GM06990 (cell line): ENCODE measurements around the gene PHYKPL.
A peak's percentile ranks its signal among the peaks of the same experiment; 100 is the strongest.

Experiments used
- DNase-seq: peaks from one replicate; pipeline ENCODE4 v3.0.0-alpha.2; 2011; ENCODE audit not compliant: insufficient read length; ENCODE audit errors: extremely low read depth
- H3K27me3 ChIP-seq: replicated peaks from 2 replicates; pipeline ENCODE4 v1.6.0; 2011; ENCODE audit warnings: low read length; ENCODE audit not compliant: control insufficient read depth, insufficient read depth
- H3K36me3 ChIP-seq: 2 replicates; pipeline ENCODE4 v1.5.1; 2011; ENCODE audit warnings: low read length; ENCODE audit not compliant: control insufficient read depth, insufficient read depth
- H3K4me3 ChIP-seq: replicated peaks from 2 replicates; pipeline ENCODE4 v1.5.1; 2011; ENCODE audit warnings: low read depth, mild to moderate bottlenecking, control low read depth, low read length
- CTCF ChIP-seq: IDR thresholded peaks from 2 replicates; pipeline ENCODE4 v1.5.1; 2011; ENCODE audit warnings: low read length, control low read depth, mild to moderate bottlenecking, inconsistent platforms; ENCODE audit not compliant: insufficient read depth, poor library complexity, severe bottlenecking

PHYKPL gene

DNA sequence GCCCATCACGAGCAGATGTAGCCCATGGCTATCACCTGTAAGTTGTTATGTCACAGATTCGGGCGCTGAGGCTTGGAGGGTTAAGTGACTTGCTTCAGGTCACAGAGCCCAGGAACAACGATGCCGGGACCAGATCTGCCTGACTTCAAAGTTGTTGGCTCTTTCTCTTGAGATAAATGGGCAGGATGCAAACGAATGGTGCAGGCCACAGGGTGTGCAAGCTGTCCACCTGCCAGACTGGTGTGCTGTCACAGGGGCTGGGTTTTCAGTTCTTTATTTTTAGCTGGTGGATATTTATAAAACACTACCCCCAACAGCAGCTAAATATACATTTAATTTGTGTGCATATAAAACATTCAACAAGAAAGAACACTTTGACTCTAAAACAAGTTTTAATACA is 17.7 kb upstream of the PHYKPL start:
- no peaks in the 10 kb centered on the region for H3K36me3 ChIP-seq
- TF ChIP-seq CTCF: no peak
- no peak for DNase-seq
- H3K4me3 ChIP-seq: no peak overlapping the region
- no peaks in the 10 kb centered on the region for H3K27me3 ChIP-seq

- no peak for TF ChIP-seq CTCF
- H3K4me3 ChIP-seq: no peak overlapping the region
- no peak for DNase-seq
- no peaks in the 10 kb centered on the region for H3K36me3 ChIP-seq
- no peaks in the 10 kb centered on the region for H3K27me3 ChIP-seq
Observed at GRCh38 chr5:178249191-178249989, 16.8 kb upstream of the PHYKPL start.

DNA sequence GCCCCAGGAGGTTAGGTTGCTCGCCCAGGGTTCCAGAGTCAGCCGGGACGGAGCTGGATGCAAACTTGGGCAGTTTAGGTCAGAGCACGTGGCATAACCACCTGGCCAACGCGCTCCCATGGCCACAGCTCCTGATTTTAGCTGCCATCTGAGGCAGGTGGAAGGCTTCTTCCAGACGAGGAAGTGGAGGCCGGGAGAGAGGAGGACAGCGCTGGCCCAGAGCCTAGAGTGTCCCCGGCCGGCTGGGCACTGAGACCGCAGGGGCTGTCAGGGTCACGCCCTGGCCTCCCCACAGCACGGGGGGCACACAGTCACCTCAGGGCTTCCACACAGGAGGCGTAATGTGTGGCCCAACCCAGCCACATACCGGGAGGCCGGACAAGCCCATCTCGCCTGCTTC is 16.1 kb upstream of the PHYKPL start:
- no peak overlapping the region for H3K4me3 ChIP-seq
- H3K27me3 ChIP-seq: no peaks in the 10 kb centered on the region
- no peak for DNase-seq
- no peak for TF ChIP-seq CTCF
- H3K36me3 ChIP-seq: no peaks in the 10 kb centered on the region

GRCh38 chr5:178247481-178248456 is 15.2 kb upstream of the PHYKPL start:
- no peak for DNase-seq
- Histone ChIP-seq H3K36me3 (no peaks in the 10 kb centered on the region), H3K4me3 (no peak overlapping the region), H3K27me3 (no peaks in the 10 kb centered on the region)
- TF ChIP-seq CTCF: peak; percentile 11

DNA sequence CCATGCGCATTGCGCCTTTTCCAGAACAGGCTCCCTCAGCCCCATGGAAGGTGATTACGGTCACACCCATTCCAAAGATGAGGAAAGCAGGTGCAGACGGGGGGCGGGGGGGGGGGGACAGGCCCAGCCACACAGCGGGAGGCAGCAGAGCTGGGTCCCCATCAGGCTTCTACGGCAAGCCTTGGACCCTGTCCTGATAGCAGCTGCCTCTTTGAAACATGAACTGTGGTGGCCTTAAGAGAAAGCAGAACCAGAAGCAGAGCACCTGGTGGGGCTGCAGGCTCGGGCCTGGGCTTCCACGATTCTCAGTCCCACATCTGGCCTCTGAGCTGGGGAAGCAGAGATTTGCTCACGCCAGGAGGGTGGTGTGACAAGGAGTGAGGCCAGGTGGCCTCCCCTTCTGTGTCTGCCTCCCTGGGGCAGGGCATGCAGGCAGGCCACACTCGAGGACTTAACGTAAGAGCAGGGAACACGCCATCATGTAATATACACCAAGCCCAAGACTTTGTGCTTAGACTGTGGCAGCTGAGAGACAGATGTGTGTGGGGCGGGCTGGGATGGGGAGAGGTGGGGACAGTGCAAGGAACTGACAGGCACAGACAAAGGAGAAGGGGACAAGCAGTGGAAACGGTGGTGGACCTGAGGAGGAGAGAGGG is 14.2 kb upstream of the PHYKPL start:
- no peak for TF ChIP-seq CTCF
- H3K36me3 ChIP-seq: no peaks in the 10 kb centered on the region
- DNase-seq: no peak
- no peaks in the 10 kb centered on the region for H3K27me3 ChIP-seq
- H3K4me3 ChIP-seq: no peak overlapping the region
